ENCODE results near the gene TMEM233. TPM values are rescaled to one million over a fixed set of nuclear protein-coding genes. Genes with fewer than 3 reads are reported as not detected.

The TMEM233 gene
- total and polyA plus RNA-seq, 2 of the 8 experiments (the other 6 are each of a cell fraction or from before 2014, with no cell fraction given): 0.09 TPM

GRCh38 chr12:119678459-119678858, 84.9 kb downstream of the TMEM233 start:
- Histone ChIP-seq H3K79me1 (ENCODE audit: low read depth, low read length) (no peaks in the 10 kb centered on the region), H2BK12ac (ENCODE audit: low read depth, low read length) (no peak overlapping the region), H3K36me3 (ENCODE audit: control insufficient read depth in 2 of 4, insufficient read depth in 4 of 4, low read length in 3 of 4) (peaks cover 34 to 77% (median 69%) of the 10 kb centered on the region in 4 experiments), H3K56ac (replicated peaks; ENCODE audit: insufficient read length, low read depth, low read length) (no peak overlapping the region), H2BK15ac (ENCODE audit: low read length) (no peak overlapping the region), H3K14ac (ENCODE audit: insufficient read length) (no peak overlapping the region), H2BK5ac (ENCODE audit: low read depth, low read length) (no peak overlapping the region), H3K23ac (ENCODE audit: insufficient read length) (no peak overlapping the region), H3K18ac (ENCODE audit: extremely low read depth, low read length) (no peak overlapping the region), H4K20me1 (replicated peaks in 1 of 2; ENCODE audit: control insufficient read depth in 1 of 2, insufficient read depth in 2 of 2, low read length in 2 of 2) (peaks cover 7 to 14% of the 10 kb centered on the region in 2 experiments), H2BK120ac (replicated peaks; ENCODE audit: low read depth, low read length) (no peak overlapping the region), H3K4me1 (replicated peaks in 1 of 4; ENCODE audit: control insufficient read depth in 3 of 4, insufficient read depth in 4 of 4, low read length in 3 of 4) (peaks cover 0 to 4% (median 0%) of the 10 kb centered on the region in 4 experiments; a peak in 2 of 7 replicates), H3K27ac (ENCODE audit: low read depth, low read length) (no peak overlapping the region), H3K23me2 (ENCODE audit: low read depth, low read length) (no peaks in the 10 kb centered on the region), H4K5ac (ENCODE audit: insufficient read length, low read depth, low read length) (no peak overlapping the region), H3K9me3 (ENCODE audit: insufficient read depth in 2 of 2, low read depth in 1 of 2, low read length in 1 of 2) (no peaks in the 10 kb centered on the region), H2BK20ac (ENCODE audit: low read length) (no peak overlapping the region), H3K27me3 (replicated peaks in 1 of 4; ENCODE audit: control insufficient read depth in 3 of 4, extremely low read depth in 1 of 4, insufficient read depth in 3 of 4, low read length in 3 of 4) (no peaks in the 10 kb centered on the region), H2AFZ (ENCODE audit: low read length) (no peak overlapping the region), H3K4ac (replicated peaks; ENCODE audit: insufficient read length, low read depth, low read length) (no peak overlapping the region), H3K4me3 (ENCODE audit: extremely low read depth in 1 of 4, insufficient read depth in 2 of 4, low read depth in 3 of 4, low read length in 4 of 4) (no peak overlapping the region), H3K9ac (replicated peaks in 1 of 4; ENCODE audit: extremely low read depth in 1 of 4, low read depth in 3 of 4, low read length in 3 of 4) (no peak overlapping the region), H4K8ac (ENCODE audit: extremely low read depth, insufficient read depth, low read length) (no peak overlapping the region), H3K4me2 (ENCODE audit: insufficient read depth in 1 of 2, low read depth in 2 of 2, low read length in 2 of 2) (no peak overlapping the region), H3K79me2 (ENCODE audit: control insufficient read depth in 1 of 2, insufficient read depth in 2 of 2, low read length in 2 of 2) (no peaks in the 10 kb centered on the region), H2AK5ac (ENCODE audit: low read depth, low read length) (no peak overlapping the region), H4K91ac (replicated peaks; ENCODE audit: insufficient read length, low read length) (no peak overlapping the region)
- FAIRE-seq: no peak
- ChIA-PET CTCF (ENCODE audit: partially characterized antibody) (interaction anchor here (1.0 to 2.9 kb wide), 3 partner anchors 10 to 36 kb away, joined by 3 to 14 read pairs (median 4); partner anchors contain the start of gene PRKAB1), POLR2A (ENCODE audit: partially characterized antibody) (interaction anchor here (2.1 kb wide), 1 partner anchor 9 kb away, joined by 6 read pairs; no protein-coding TSS in a partner anchor)
- DNase-seq (ENCODE audit: low read depth in 1 of 2, low spot score in 2 of 2): no peak
- 92% methylated on average over 7 of the region's 7 CpGs; no CpG with 5 or more reads in 1 of the 2 experiments for WGBS, 2 experiments (ENCODE audit: extremely low coverage in 1 of 2, insufficient coverage in 1 of 2, insufficient read length in 1 of 2, insufficient replicate concordance in 2 of 2, low coverage in 1 of 2, low lambda C conversion rate in 2 of 2, missing lambda C conversion rate in 1 of 2)
- no peak for TF ChIP-seq POU5F1 (IDR thresholded peaks at IDR 0.05; ENCODE audit: low read depth, low read length)
- no peak for TF ChIP-seq CBX8 (IDR thresholded peaks at IDR 0.05; ENCODE audit: borderline replicate concordance, low read depth, low read length)
- TF ChIP-seq MAFK (IDR thresholded peaks at IDR 0.05; ENCODE audit: low read depth, low read length): no peak
- no peak for TF ChIP-seq ATF2 (IDR thresholded peaks at IDR 0.05; ENCODE audit: low read length)
- TF ChIP-seq CHD1 (IDR thresholded peaks at IDR 0.05; ENCODE audit: low read depth, low read length): no peak
- no peak for TF ChIP-seq MAX (IDR thresholded peaks at IDR 0.05)
- TF ChIP-seq USF2 (IDR thresholded peaks at IDR 0.05; ENCODE audit: low read length): no peak
- no peak for TF ChIP-seq TAF7 (optimal IDR thresholded peaks at IDR 0.05; ENCODE audit: borderline replicate concordance, low read depth, low read length)
- TF ChIP-seq GTF2F1 (IDR thresholded peaks at IDR 0.05; ENCODE audit: borderline replicate concordance, low read depth, low read length): no peak
- TF ChIP-seq TEAD4 (IDR thresholded peaks at IDR 0.05; ENCODE audit: low read depth, low read length): no peak
- no peak for TF ChIP-seq TAF1 (IDR thresholded peaks at IDR 0.05; ENCODE audit: low read depth, low read length)
